ENCODE data around the gene ACSF3.

The ACSF3 gene

GRCh38 chr16:89133457-89134127, 39.9 kb downstream of the ACSF3 start:
- DNase-seq: no peak

DNA sequence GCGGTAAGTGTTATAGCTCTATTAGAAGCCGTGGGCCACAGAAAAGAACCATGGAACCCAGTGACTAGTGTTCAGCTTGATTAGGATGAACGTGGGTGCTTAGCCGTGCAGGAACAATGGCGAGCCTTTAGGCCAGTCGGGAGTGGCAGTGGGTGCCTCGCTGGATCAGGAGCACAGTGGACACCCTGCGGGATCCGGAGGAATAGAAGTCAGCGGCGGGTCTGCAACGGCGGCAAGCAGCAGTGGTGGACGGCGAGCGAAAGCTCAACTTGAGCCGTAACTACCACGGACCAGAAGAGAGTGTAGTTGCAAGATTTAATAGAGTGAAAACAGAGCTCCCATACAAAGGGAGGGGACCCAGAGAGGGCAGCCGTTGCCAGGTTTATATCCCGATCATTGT, 40.6 kb downstream of the ACSF3 start:
- DNase-seq: no peak

DNA sequence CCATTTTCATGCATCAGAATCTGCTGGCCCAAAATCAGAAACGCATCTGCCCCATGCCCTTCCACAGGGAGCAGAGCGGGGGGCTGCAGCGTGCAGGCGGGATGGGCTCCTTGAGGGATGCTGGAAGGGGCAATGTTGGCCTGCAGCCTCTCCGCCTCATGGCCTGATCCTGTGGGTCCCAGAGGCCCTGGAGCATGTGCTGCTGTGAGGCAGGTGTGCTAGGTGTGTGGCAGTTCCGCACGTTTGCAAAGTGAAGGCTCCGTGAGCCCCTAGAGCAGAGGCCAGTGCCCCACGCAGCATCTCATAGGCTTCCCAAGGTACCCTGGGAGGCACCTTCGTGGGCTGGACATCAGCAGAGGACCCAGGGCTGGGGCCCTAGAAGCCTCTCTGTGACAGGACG, 41.5 kb downstream of the ACSF3 start:
- no peak for DNase-seq

DNA sequence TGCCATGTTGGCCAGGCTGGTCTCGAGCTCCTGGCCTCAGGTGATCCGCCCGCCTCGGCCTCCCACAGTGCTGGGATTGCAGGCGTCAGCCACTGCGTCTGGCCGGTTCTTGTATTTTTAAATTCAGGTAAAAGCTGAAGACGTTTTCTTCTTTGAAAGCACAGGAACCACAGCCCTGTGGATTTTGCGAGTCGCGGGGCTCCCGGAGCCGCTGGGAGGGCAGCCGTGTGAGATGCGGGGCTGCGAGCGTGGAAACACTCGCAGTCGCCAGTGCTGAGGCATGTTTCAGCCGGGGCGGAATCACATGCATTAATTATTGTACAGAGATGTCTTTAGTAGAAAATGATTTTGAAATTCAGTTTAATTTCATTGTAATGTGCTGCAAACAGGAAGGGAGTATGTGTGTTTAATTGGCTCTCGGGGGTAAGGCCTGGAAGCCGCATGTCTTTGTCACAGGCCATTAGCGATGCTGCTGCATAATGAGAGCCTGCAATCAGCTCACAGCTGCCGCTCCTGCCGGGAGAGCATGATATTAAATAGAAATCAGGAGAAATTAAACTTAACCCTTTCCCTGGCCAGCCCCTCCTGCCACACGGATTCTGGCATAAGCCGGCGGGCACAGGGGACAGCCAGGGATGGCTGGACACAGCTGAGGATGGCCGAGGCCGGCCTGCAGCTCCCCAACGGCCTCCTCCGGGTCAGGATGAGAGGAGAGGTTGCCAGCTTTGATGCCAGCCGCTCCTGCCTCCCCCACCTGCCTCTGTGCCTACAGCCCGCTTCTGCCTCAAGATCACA, 42.5 kb downstream of the ACSF3 start:
- DNase-seq: no peak

DNA sequence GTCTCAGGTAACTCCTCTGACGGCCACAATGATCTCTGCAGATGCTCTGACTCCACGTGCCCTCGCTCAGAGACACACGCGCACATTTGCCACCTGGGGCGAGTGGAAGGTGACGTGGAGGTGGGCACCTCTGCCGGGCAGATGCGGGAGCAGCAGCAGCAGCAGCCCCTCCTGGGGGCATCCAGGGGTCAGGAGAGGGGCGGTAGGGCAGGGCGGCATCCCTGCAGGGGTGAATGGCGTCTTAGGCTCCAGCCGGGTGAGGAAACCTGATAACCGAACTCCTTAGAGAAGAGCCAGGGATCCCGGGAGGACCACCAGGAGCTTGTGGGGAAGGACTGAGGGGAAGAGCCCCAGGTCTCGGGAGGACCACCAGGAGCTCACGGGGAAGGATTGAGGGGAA, 43.3 kb downstream of the ACSF3 start:
- no peak for DNase-seq

GRCh38 chr16:89137666-89138512, 44.2 kb downstream of the ACSF3 start:
- DNase-seq: no peak

GRCh38 chr16:89138513-89138795, 44.8 kb downstream of the ACSF3 start:
- no peak for DNase-seq

DNA sequence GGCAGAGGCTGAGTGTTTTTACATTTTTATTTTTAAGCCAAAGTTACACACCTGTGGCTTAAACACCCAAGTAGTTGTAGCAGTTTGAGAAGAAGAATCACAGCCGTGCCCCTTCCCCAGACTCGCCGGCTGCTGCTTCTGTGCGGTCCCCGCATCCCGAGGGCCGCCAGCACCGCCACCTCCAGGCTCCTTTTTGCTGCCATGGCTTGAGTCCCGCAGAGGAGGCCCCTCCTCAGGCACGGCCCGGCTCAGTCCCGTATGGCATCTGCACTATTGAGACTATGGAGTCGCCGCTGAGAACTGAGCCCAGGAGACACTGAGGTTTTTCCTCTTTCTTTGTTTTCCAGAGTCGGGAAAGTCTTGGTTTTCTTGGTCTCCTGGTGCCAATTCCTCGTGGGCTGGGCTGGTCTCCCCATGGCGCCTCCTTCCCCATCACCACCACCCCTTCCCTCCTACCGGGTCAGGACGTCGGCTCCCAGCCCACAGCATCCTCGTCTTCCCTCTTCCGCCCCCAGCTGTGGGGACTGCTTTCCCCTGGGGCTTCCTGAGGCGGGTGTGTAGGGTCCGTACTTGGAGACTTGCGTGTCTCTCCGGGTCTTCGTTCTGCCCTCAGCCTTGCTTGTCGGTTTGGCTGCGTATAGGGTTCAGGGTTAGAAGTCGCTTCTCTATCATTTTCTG, 45.3 kb downstream of the ACSF3 start:
- no peak for DNase-seq

- no peak for DNase-seq
These were observed 46.3 kb downstream of the ACSF3 start for GRCh38 chr16:89139907-89140361.

DNA sequence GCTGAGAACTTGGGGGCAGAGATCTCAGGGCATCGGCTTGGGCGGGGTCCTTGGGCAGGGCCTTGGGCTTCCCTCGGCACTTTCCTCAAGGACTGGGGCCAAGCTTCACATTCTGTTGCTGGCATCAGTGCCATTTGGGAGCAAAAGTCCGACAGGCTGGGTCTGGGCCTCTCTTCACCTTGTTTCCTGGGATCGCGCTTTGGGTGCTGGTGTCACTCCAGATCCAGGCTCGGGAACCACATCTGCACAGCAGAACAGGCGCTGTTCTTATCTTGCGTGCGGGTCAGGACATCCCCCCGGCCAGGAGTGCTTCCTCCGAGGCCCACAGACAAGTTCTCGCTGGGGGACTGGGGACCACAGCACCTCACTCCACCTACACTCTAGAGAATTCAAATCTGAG, 46.7 kb downstream of the ACSF3 start:
- no peak for DNase-seq

DNA sequence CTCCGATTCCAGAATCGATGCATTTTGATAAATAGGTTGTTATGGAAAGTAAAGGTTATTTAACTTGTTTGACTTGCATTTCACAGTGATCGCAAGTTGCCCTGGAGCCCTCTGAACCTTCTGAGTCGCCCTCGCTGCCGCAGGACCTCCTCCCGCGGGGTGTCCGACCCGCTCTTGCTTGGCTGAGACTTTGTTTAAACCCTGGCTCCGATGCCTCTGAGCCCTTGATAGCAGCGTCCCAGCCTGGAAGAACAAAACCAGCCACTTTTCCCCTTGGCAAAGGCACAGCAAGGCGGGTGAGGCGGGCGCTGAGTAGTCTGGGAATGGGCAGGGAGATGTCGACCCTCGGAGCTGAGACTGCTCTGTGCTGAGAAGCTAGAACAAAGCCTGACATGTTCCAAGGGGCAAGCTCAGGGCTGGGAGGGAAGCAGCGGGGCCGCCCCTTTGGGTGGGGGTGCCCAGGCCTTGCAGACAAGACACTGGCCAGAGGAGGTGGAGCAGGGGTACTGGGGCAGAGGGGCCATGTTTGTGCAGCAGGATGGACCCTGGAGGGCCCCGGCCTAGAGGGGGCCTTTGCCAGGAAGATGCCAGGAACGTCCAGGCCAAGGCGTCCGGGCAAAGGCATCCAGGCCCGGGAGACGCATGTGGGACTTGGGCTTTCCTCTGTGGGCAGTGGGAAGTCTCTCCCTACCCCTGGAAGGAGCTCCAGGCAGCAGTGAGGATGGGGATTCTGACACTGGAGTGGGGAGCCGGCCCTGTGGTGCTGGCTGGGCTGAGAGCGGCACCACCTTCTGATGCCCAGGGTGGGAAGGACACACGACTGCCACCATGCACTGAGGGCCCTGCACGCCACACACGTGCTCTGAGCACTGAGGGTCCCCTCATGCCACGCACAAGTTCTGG, 47.6 kb downstream of the ACSF3 start:
- no peak for DNase-seq

DNA sequence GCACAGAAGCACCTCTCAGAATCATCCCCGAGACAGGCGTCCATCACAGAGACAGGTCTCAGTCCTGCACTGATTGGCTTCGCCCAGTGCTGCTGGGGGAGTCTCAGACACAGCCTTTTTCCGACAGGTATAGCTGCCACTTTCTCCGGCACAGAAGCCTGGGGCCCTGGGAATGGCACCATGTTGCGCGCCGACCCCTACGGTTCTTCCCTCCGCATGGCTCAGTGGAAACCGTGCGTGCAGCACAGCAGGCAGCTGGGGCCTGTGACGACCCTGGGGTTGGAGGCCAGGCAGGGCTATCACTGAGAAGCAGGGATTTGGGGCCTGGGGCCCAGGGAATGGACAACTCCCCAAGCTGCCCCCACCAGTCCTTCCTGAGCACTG, 48.2 kb downstream of the ACSF3 start:
- DNase-seq: no peak

DNA sequence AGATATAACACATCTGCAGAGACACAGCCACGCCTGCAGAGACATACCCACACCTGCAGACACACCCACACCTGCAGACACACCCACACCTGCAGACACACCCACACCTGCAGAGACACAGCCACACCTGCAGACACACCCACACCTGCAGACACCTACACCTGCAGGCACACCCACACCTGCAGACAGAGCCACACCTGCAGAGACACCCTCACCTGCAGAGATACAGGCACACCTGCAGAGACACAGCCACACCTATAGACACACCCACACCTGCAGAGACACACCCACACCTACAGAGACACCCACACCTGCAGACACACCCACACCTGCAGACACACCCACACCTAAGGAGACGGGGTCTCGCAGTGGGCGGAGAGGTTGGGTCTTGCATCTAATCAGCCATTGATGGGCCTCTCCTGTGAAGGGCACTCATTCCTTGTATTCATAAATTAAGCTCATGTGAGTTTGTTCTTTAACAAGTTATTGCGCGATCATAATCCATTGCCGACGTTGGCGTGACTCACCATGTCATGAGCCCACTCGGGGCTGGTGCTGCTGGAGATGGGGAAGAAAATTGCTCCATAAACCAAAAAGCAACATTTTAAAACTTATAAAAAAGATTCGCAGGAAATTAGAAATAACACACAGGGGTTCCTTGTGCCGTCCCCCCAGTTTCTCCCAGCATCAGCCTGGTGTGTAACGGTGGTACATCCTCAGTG, 49.0 kb downstream of the ACSF3 start:
- DNase-seq: no peak

GRCh38 chr16:89143201-89143741, 49.6 kb downstream of the ACSF3 start:
- no peak for DNase-seq

DNA sequence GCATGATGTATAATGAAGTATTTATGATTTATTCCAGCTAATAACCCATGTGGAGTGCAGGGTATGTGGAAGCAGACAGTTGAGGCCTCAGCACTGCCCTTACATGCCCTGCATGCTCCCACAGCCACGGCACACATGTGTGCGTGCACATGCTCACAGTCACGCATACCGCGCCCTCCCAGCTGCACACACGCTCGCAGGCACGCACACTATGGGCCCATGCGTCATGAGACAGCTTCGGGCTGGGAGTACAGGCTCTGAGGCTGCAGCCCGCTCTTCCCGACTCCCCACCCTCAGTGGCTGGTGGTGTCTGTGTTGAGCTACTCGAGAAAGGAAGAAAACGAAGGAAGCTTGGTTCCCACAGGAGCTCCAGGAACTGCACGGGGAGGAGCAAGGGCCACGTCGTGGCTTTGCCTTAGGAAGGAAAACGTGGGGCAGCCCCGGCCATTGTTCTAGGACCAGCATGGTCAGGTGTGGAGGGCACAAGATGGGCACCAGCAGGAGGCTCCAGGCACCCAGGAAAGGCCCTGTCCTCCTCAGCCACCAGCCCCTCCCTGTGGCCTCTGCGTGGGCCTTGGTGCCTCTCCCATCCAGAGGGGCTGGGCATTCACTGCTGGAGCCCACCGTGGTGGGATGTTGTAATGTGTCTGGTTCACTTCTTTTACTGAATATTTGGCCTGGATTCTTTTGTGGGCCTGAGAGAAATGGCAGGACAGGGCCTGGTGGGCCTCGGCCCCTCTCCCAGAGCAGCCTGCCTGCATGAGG, 50.4 kb downstream of the ACSF3 start:
- DNase-seq: no peak

DNA sequence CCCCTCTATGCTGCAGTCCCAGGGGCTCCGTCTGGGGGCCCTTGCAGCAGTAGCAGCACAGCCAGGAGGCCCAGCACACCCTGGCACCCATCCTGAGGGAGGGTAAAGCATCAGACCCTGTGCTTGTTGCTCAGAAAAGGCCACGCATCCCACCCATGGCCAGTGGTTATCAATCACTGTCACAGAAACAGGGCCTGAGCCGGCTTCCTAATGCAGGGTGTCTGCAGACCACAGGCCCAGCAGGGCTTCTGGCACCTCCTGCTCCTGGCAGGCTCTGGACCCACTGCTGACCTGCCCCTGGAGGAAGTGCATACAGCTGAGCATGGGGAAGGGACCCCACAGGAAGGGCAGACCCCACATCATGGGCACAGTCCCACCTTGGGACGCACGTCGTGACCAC, 51.0 kb downstream of the ACSF3 start:
- DNase-seq: no peak

GRCh38 chr16:89145406-89146161, 51.9 kb downstream of the ACSF3 start:
- DNase-seq: no peak

- no peak for DNase-seq
These were observed 52.8 kb downstream of the ACSF3 start for GRCh38 chr16:89146211-89147005.

Data from stimulated activated CD4-positive, alpha-beta T cell treated with anti-CD3 and anti-CD28 coated beads, Interleukin-4, amount 100 ng/mL, for 24 hours (primary cell).